ENCODE results near the gene KIAA1755. TPM values are rescaled to one million over a fixed set of nuclear protein-coding genes. Genes with fewer than 3 reads are reported as not detected.
A peak's percentile ranks its signal among the peaks of the same experiment; 100 is the strongest.

Gene KIAA1755
- total RNA-seq, 6 experiments from 2014 or later = 0.06 to 2.7 (median 1.5) TPM

DNA sequence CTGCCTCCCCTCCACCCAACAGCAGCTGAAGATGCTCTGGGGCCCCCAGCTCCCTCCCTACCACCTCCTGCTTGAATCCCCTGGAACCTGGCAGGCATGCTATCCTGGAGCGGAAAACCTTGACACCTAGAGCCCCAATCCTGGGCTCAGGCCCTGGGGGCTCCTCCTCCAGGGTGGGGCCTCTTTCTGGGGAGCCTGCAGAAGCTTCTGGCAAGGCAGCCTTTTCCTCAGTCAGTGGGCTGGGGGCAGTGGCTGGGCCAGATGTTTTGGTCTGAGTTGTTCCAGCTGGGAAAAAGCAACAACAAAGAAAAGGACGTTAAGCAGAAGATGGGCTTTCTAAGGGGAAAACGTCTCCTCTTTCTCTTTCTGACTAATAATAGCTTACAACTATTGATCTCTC, 21.1 kb downstream of the KIAA1755 start:
- ATAC-seq (no peak), DNase-seq (no peak)
- no peak for TF ChIP-seq POLR2A (IDR thresholded peaks at IDR 0.05)
- TF ChIP-seq, protein P1, sequence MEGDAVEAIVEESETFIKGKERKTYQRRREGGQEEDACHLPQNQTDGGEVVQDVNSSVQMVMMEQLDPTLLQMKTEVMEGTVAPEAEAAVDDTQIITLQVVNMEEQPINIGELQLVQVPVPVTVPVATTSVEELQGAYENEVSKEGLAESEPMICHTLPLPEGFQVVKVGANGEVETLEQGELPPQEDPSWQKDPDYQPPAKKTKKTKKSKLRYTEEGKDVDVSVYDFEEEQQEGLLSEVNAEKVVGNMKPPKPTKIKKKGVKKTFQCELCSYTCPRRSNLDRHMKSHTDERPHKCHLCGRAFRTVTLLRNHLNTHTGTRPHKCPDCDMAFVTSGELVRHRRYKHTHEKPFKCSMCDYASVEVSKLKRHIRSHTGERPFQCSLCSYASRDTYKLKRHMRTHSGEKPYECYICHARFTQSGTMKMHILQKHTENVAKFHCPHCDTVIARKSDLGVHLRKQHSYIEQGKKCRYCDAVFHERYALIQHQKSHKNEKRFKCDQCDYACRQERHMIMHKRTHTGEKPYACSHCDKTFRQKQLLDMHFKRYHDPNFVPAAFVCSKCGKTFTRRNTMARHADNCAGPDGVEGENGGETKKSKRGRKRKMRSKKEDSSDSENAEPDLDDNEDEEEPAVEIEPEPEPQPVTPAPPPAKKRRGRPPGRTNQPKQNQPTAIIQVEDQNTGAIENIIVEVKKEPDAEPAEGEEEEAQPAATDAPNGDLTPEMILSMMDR (IDR thresholded peaks at IDR 0.05) = no peak
- Histone ChIP-seq H3K27me3 (no peaks in the 10 kb centered on the region), H3K4me3 (no peak overlapping the region), H3K36me3 (no peaks in the 10 kb centered on the region), H3K4me1 (peaks cover 0 to 3% (median 0%) of the 10 kb centered on the region in 4 donors), H3K27ac (no peak overlapping the region), H3K9me3 (peaks cover 0 to 4% (median 2%) of the 10 kb centered on the region in 4 donors)
- intact Hi-C loops (cut with DNase I) = loop anchor here in 1 of 2 donors (10.0 kb wide), 1 partner anchor 65 kb away; the partner anchor contains the start of gene BPI
- WGBS (ENCODE audit: insufficient coverage, low coverage, low lambda C conversion rate, missing lambda C conversion rate) = 17% methylated on average over 2 of the region's 3 CpGs

DNA sequence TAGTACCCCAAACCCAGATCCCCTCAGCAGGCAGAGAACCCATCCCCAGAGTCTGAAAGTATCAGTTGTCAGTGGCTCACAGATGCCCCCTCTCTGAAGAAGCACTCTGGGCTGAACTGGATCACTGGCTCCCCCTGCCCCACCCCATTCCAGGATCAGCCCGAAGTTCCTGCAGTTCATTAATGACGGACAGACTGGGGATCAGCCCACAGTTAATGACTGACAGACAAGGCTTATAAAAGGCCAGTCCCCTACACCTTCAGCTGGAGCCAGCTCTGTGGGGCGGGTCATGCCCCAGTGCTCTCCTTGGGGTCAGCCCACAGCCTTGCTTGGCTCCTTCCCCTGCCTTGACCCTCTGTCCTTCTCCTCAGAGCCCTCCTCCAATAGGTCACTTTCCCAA, 21.7 kb downstream of the KIAA1755 start:
- no peak overlapping the region for H3K4me3 ChIP-seq
- H3K4me1 ChIP-seq = peaks cover 0 to 3% (median 0%) of the 10 kb centered on the region in 4 donors
- TF ChIP-seq, protein P1 (IDR thresholded peaks at IDR 0.05) = no peak
- TF ChIP-seq POLR2A (IDR thresholded peaks at IDR 0.05) = no peak
- H3K27ac ChIP-seq = no peak overlapping the region
- no peak for ATAC-seq
- WGBS (ENCODE audit: insufficient coverage, low coverage, low lambda C conversion rate, missing lambda C conversion rate) = 62% methylated on average over 2 of the region's 3 CpGs
- no peak for DNase-seq
- intact Hi-C loops (cut with DNase I) = loop anchor here in 1 of 2 donors (10.0 kb wide), 1 partner anchor 66 kb away; the partner anchor contains the start of gene BPI
- no peaks in the 10 kb centered on the region for H3K36me3 ChIP-seq
- H3K27me3 ChIP-seq = no peaks in the 10 kb centered on the region
- H3K9me3 ChIP-seq = peaks cover 0 to 4% (median 2%) of the 10 kb centered on the region in 4 donors

DNA sequence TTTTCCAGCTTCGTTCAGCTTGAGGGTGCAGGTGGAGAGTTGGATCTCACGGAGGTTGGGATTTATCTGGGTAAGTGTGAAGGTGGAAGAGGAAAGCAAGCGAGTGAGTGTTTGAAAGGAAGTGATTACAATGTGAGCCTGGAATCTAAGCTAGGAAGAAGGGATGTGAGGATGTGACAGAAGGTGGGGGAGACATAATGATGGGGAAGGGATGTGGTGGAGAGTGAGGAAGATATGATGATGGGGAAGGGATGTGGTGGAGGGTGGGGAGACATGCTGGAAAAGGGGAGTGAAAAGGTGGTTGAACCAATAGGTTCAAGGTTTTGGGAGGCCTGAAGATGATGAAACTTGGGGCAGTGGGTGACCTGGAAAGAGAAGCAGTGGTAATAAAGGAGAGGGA, 23.2 kb downstream of the KIAA1755 start:
- Histone ChIP-seq H3K36me3 (no peaks in the 10 kb centered on the region), H3K4me3 (no peak overlapping the region), H3K27me3 (no peaks in the 10 kb centered on the region), H3K9me3 (peaks cover 0 to 1% (median 0%) of the 10 kb centered on the region in 4 donors), H3K27ac (no peak overlapping the region), H3K4me1 (no peaks in the 10 kb centered on the region)
- TF ChIP-seq, protein P1 (IDR thresholded peaks at IDR 0.05) = no peak
- no peak for TF ChIP-seq POLR2A (IDR thresholded peaks at IDR 0.05)
- intact Hi-C loops (cut with DNase I) = loop anchor here in 1 of 2 donors (10.0 kb wide), 1 partner anchor 67 kb away; the partner anchor contains the start of gene BPI
- ATAC-seq = no peak
- DNase-seq = no peak
- 55% methylated on average over 3 of the region's 3 CpGs for WGBS (ENCODE audit: insufficient coverage, low coverage, low lambda C conversion rate, missing lambda C conversion rate)

DNA sequence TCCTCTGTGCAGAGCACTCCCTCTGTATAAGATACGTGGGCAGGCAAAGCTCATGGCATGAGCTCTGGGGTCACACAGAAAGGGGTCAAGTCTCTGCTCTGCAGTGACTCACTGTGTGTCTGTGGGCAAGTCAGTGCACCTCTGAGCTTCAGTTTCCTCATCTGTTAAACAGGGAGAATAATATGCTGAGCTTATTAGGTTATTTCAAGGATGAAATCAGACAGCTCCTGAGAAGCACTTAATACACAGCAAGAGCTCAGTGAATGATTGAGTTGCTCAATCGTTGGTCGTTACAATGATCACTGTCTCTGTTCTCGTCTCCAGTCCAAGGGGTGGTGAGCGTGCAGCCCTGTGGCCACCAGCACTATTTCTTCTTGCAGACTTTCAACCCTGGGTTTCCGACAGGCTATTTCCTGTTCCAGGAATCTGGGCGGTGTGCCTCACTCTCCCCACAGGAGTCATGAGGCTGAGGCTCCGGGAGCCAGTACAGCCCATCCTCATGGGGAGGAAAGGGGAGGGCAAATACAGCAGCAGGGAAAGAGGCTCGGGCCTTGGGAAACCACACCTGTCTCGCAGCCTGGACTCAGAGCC, 28.9 kb downstream of the KIAA1755 start:
- ATAC-seq (peak; percentile 22 to 42 (median 27)), DNase-seq (no peak)
- H3K27ac ChIP-seq = no peak overlapping the region
- TF ChIP-seq POLR2A (IDR thresholded peaks at IDR 0.05) = no peak
- TF ChIP-seq, protein P1 (IDR thresholded peaks at IDR 0.05) = no peak
- no peaks in the 10 kb centered on the region for H3K27me3 ChIP-seq
- H3K4me3 ChIP-seq = no peak overlapping the region
- 19% methylated on average over 8 of the region's 10 CpGs for WGBS (ENCODE audit: insufficient coverage, low coverage, low lambda C conversion rate, missing lambda C conversion rate)
- no peaks in the 10 kb centered on the region for H3K9me3 ChIP-seq
- intact Hi-C loops (cut with DNase I) = loop anchor here (5.0 to 10.0 kb wide), 2 partner anchors 71 to 73 kb away; partner anchors contain the start of gene BPI (in 2 of the 2)
- H3K4me1 ChIP-seq = no peaks in the 10 kb centered on the region
- no peaks in the 10 kb centered on the region for H3K36me3 ChIP-seq
